Mesendoderm (in vitro differentiated cells): Measurements from ENCODE around the gene HIGD2A.

Source experiments
- DNase-seq: peaks from one replicate; pipeline ENCODE4 v3.0.0; 2013
- H2AK5ac ChIP-seq: 2 replicates; pipeline ENCODE4 v1.6.1; 2013; ENCODE audit warnings: low read length, inconsistent platforms
- H2BK120ac ChIP-seq: 2 replicates; pipeline ENCODE4 v1.6.1; 2013; ENCODE audit warnings: low read depth, mild to moderate bottlenecking, low read length, moderate library complexity, mixed read lengths
- H2BK15ac ChIP-seq: replicated peaks from 2 replicates; pipeline ENCODE4 v1.6.1; 2013; ENCODE audit warnings: low read depth, mild to moderate bottlenecking, moderate library complexity
- H2BK5ac ChIP-seq: 2 replicates; pipeline ENCODE4 v1.6.1; 2013; ENCODE audit warnings: low read length, inconsistent platforms
- H3K18ac ChIP-seq: 2 replicates; pipeline ENCODE4 v1.6.1; 2013; ENCODE audit warnings: mild to moderate bottlenecking, low read length, mixed read lengths
- H3K23ac ChIP-seq: one replicate; pipeline ENCODE4 v1.6.1; 2013; ENCODE audit warnings: low read length
- H3K27ac ChIP-seq: 2 replicates; pipeline ENCODE4 v1.5.1; 2013; ENCODE audit warnings: low read depth, mild to moderate bottlenecking, inconsistent platforms, low read length, moderate library complexity
- H3K27me3 ChIP-seq: 2 replicates; pipeline ENCODE4 v1.6.1; 2013; ENCODE audit warnings: low read length, control low read depth, mild to moderate bottlenecking, inconsistent platforms; ENCODE audit not compliant: insufficient read depth, poor library complexity
- H3K36me3 ChIP-seq: 2 replicates; pipeline ENCODE4 v1.6.1; 2013; ENCODE audit warnings: low read length, inconsistent platforms; ENCODE audit not compliant: control insufficient read depth, insufficient read depth
- H3K4ac ChIP-seq: one replicate; pipeline ENCODE4 v1.6.1; 2013; ENCODE audit warnings: low read depth, mild to moderate bottlenecking, low read length, moderate library complexity
- H3K4me1 ChIP-seq: 2 replicates; pipeline ENCODE4 v1.6.1; 2013; ENCODE audit warnings: low read depth, low read length, inconsistent platforms; ENCODE audit not compliant: control insufficient read depth
- H3K4me2 ChIP-seq: 2 replicates; pipeline ENCODE4 v1.6.1; 2013; ENCODE audit warnings: low read length
- H3K4me3 ChIP-seq: 2 replicates; pipeline ENCODE4 v1.5.1; 2013; ENCODE audit warnings: mild to moderate bottlenecking, low read length
- H3K56ac ChIP-seq: one replicate; pipeline ENCODE4 v1.6.1; 2013; ENCODE audit warnings: low read length
- H3K79me1 ChIP-seq: 2 replicates; pipeline ENCODE4 v1.6.1; 2013; ENCODE audit warnings: low read length, inconsistent platforms
- H3K79me2 ChIP-seq: 2 replicates; pipeline ENCODE4 v1.6.1; 2013; ENCODE audit warnings: mild to moderate bottlenecking, low read length; ENCODE audit not compliant: control insufficient read depth, insufficient read depth
- H3K9ac ChIP-seq: 2 replicates; pipeline ENCODE4 v1.6.1; 2013; ENCODE audit warnings: low read length, inconsistent platforms
- H4K5ac ChIP-seq: one replicate; pipeline ENCODE4 v1.6.1; 2013; ENCODE audit warnings: low read length
- H4K8ac ChIP-seq: one replicate; pipeline ENCODE4 v1.6.1; 2013; ENCODE audit warnings: low read depth, mild to moderate bottlenecking, control low read depth, low read length, moderate library complexity
- WGBS: extraction: QIAGEN DNeasy Blood & Tissue Kit; methylation state at CpG from one replicate; pipeline ENCODE4 v1.1.7; 2013; ENCODE audit warnings: low lambda C conversion rate, missing lambda C conversion rate; ENCODE audit not compliant: insufficient coverage; ENCODE audit errors: extremely low coverage; 5-methylcytosine and 5-hydroxymethylcytosine counted together

Gene HIGD2A

DNA sequence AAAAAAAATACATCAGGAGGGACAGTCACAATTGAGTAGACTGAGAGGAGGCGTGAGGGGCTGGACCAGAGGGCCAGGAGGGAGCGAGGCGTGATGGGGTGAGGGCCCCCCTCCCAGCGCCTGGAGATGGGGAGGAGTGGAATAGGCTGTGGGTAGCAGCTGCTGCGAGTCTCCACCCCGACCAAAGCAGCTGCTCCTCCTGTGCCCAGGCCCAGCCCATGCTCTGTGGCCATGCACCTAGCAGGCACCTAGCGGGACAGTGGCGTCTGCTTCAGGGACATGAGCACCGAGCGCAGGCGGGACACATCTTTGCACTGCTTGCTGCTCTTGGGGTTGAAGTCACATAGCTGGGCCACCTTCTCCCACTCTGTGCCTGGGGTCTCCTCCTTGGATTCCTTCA, 4.0 kb downstream of the HIGD2A start:
- no peak overlapping the region for H2BK120ac ChIP-seq
- H3K4me1 ChIP-seq = no peaks in the 10 kb centered on the region
- H3K18ac ChIP-seq = no peak overlapping the region
- H3K23ac ChIP-seq = no peak overlapping the region
- no peak overlapping the region for H3K4ac ChIP-seq
- no peak overlapping the region for H4K8ac ChIP-seq
- H2BK5ac ChIP-seq = no peak overlapping the region
- no peak overlapping the region for H3K27ac ChIP-seq
- no peaks in the 10 kb centered on the region for H3K36me3 ChIP-seq
- WGBS = no CpG with 5 or more reads among the region's 11 CpGs
- no peak overlapping the region for H3K4me3 ChIP-seq
- H3K56ac ChIP-seq = no peak overlapping the region
- peaks cover 8% of the 10 kb centered on the region for H3K79me2 ChIP-seq
- H3K4me2 ChIP-seq = no peak overlapping the region
- H3K79me1 ChIP-seq = peaks cover 5% of the 10 kb centered on the region
- H4K5ac ChIP-seq = no peak overlapping the region
- no peaks in the 10 kb centered on the region for H3K27me3 ChIP-seq
- no peak overlapping the region for H3K9ac ChIP-seq
- H2BK15ac ChIP-seq = no peak overlapping the region
- H2AK5ac ChIP-seq = no peak overlapping the region
- no peak for DNase-seq

- H3K4me1 ChIP-seq = no peaks in the 10 kb centered on the region
- H3K9ac ChIP-seq = no peak overlapping the region
- no peak overlapping the region for H2BK120ac ChIP-seq
- H2BK15ac ChIP-seq = no peak overlapping the region
- no peak overlapping the region for H3K4ac ChIP-seq
- no peak overlapping the region for H3K23ac ChIP-seq
- DNase-seq = no peak
- no peaks in the 10 kb centered on the region for H3K79me1 ChIP-seq
- no CpG with 5 or more reads among the region's 9 CpGs for WGBS
- no peak overlapping the region for H4K5ac ChIP-seq
- no peak overlapping the region for H4K8ac ChIP-seq
- H3K4me2 ChIP-seq = no peak overlapping the region
- no peaks in the 10 kb centered on the region for H3K36me3 ChIP-seq
- no peak overlapping the region for H3K27ac ChIP-seq
- no peak overlapping the region for H2BK5ac ChIP-seq
- no peak overlapping the region for H3K4me3 ChIP-seq
- H3K79me2 ChIP-seq = no peaks in the 10 kb centered on the region
- H3K27me3 ChIP-seq = no peaks in the 10 kb centered on the region
- H2AK5ac ChIP-seq = no peak overlapping the region
- no peak overlapping the region for H3K18ac ChIP-seq
- no peak overlapping the region for H3K56ac ChIP-seq
These were observed 5.5 kb downstream of the HIGD2A start for GRCh38 chr5:176394096-176394495.

GRCh38 chr5:176394881-176395675, 6.5 kb downstream of the HIGD2A start:
- H3K36me3 ChIP-seq = no peaks in the 10 kb centered on the region
- no peaks in the 10 kb centered on the region for H3K79me1 ChIP-seq
- no peak overlapping the region for H4K5ac ChIP-seq

DNA sequence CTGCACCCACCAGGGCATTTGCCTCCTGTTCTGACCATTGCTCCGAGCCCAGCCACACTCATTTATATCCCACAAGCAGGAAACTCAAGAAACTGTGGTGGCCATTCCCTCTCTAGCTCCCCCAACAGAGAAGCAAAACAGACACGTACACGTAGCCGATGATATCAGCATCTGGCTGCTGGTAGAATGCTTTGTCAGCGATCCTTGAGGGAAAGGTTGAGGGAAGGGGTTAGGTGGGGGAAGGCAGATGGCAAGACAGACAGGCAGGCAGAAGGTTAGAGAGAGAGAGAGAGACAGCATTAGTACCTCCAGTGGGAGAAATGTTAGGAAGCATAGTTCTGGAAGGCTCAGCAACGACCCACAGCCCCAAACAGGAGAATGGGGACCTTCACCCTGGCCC, 7.8 kb downstream of the HIGD2A start:
- no peak overlapping the region for H3K23ac ChIP-seq
- no peaks in the 10 kb centered on the region for H3K27me3 ChIP-seq
- no peak overlapping the region for H2BK120ac ChIP-seq
- no peak overlapping the region for H3K27ac ChIP-seq
- H3K4me2 ChIP-seq = no peak overlapping the region
- DNase-seq = peak; percentile 31
- H3K4me3 ChIP-seq = no peak overlapping the region
- H2BK5ac ChIP-seq = no peak overlapping the region
- no peak overlapping the region for H4K8ac ChIP-seq
- no peaks in the 10 kb centered on the region for H3K79me1 ChIP-seq
- no CpG with 5 or more reads among the region's 6 CpGs for WGBS
- no peak overlapping the region for H3K56ac ChIP-seq
- no peak overlapping the region for H3K4ac ChIP-seq
- H2AK5ac ChIP-seq = no peak overlapping the region
- no peaks in the 10 kb centered on the region for H3K36me3 ChIP-seq
- H3K18ac ChIP-seq = no peak overlapping the region
- no peaks in the 10 kb centered on the region for H3K4me1 ChIP-seq
- no peak overlapping the region for H2BK15ac ChIP-seq
- no peaks in the 10 kb centered on the region for H3K79me2 ChIP-seq
- no peak overlapping the region for H4K5ac ChIP-seq
- H3K9ac ChIP-seq = no peak overlapping the region

More at GRCh38 chr5:176394881-176395675, 6.5 kb downstream of the HIGD2A start:
- no peaks in the 10 kb centered on the region for H3K27me3 ChIP-seq
- H2BK5ac ChIP-seq = no peak overlapping the region
- DNase-seq = no peak
- no peak overlapping the region for H3K56ac ChIP-seq
- no peak overlapping the region for H3K4me3 ChIP-seq
- no peak overlapping the region for H3K4ac ChIP-seq
- no peak overlapping the region for H3K9ac ChIP-seq
- H3K23ac ChIP-seq = no peak overlapping the region
- no CpG with 5 or more reads among the region's 11 CpGs for WGBS
- H2AK5ac ChIP-seq = no peak overlapping the region
- H2BK15ac ChIP-seq = no peak overlapping the region
- no peak overlapping the region for H3K18ac ChIP-seq
- no peak overlapping the region for H4K8ac ChIP-seq
- H2BK120ac ChIP-seq = no peak overlapping the region
- no peaks in the 10 kb centered on the region for H3K79me2 ChIP-seq
- H3K4me2 ChIP-seq = no peak overlapping the region
- no peak overlapping the region for H3K27ac ChIP-seq
- H3K4me1 ChIP-seq = no peaks in the 10 kb centered on the region

- Histone ChIP-seq H3K27me3 (no peaks in the 10 kb centered on the region), H3K79me2 (no peaks in the 10 kb centered on the region), H3K18ac (no peak overlapping the region), H4K5ac (no peak overlapping the region), H2BK120ac (no peak overlapping the region), H2BK15ac (no peak overlapping the region), H3K56ac (no peak overlapping the region), H3K23ac (no peak overlapping the region), H2AK5ac (no peak overlapping the region), H4K8ac (no peak overlapping the region), H3K4me2 (no peak overlapping the region), H3K4me1 (no peaks in the 10 kb centered on the region), H3K79me1 (no peaks in the 10 kb centered on the region), H3K36me3 (no peaks in the 10 kb centered on the region), H3K4ac (no peak overlapping the region), H2BK5ac (no peak overlapping the region), H3K27ac (no peak overlapping the region), H3K4me3 (no peak overlapping the region), H3K9ac (no peak overlapping the region)
- DNase-seq = no peak
- no CpG with 5 or more reads among the region's 18 CpGs for WGBS
These were observed 9.3 kb downstream of the HIGD2A start for GRCh38 chr5:176397736-176398420.
